ENCODE measurements around the gene MKLN1.

MKLN1 gene

DNA sequence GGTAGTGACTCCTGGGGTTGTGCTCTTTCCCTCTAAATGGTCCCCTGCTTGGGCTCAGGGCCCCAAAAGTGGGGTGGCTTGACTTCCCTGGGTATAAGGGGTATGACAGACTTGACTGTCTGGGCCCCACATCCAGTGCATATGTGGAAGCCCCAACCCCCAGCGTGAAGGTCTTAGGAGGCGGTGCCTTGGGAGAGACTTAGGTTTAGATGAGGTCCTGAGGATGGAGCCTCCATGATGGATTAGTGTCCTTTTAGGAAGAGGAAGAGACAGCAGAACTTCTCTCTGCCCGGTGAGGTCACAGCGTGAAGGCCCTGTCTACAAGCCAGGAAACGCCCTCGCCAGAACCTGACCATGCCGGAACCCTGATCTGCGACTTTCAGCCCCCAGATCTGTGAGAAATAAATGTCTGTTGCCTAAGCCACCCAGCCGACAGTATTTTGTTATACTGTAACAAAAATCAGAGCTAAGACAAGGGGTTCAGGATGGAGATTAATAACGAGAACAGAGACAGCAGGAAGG, 205.0 kb downstream of the MKLN1 start:
- in situ Hi-C loops (cut with MboI; ENCODE audit: low sequenced_read_pairs, unreplicated experiment): no loop called here
- no peak for DNase-seq (ENCODE audit: low spot score)
- TF ChIP-seq, protein P1, sequence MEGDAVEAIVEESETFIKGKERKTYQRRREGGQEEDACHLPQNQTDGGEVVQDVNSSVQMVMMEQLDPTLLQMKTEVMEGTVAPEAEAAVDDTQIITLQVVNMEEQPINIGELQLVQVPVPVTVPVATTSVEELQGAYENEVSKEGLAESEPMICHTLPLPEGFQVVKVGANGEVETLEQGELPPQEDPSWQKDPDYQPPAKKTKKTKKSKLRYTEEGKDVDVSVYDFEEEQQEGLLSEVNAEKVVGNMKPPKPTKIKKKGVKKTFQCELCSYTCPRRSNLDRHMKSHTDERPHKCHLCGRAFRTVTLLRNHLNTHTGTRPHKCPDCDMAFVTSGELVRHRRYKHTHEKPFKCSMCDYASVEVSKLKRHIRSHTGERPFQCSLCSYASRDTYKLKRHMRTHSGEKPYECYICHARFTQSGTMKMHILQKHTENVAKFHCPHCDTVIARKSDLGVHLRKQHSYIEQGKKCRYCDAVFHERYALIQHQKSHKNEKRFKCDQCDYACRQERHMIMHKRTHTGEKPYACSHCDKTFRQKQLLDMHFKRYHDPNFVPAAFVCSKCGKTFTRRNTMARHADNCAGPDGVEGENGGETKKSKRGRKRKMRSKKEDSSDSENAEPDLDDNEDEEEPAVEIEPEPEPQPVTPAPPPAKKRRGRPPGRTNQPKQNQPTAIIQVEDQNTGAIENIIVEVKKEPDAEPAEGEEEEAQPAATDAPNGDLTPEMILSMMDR (IDR thresholded peaks at IDR 0.05; ENCODE audit: borderline replicate concordance, control extremely low read depth, extremely low read depth, insufficient read depth, missing control alignments): no peak

DNA sequence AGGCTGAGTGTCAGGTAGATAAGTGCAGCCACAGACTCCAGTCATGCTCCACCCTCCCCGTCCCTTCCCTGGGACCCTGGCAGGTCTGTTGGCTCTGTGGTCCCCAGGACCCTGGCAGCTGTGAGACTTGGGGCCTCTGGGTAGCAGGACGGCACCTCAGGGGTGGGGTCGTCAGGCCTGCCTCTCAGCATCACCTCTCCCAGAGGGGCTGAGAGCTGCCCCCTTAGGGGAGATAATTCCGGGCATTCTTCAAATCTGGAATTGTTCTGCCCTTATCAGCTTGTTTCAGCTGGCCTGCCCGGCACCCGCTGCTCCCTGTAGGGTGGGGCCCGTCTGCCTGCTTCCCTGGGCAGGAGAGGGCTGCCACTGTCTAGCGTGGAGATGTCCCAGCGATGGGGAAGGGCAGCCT, 205.5 kb downstream of the MKLN1 start:
- no peak for DNase-seq (ENCODE audit: low spot score)
- in situ Hi-C loops (cut with MboI; ENCODE audit: low sequenced_read_pairs, unreplicated experiment): no loop called here
- TF ChIP-seq, protein P1 (IDR thresholded peaks at IDR 0.05; ENCODE audit: borderline replicate concordance, control extremely low read depth, extremely low read depth, insufficient read depth, missing control alignments): no peak

DNA sequence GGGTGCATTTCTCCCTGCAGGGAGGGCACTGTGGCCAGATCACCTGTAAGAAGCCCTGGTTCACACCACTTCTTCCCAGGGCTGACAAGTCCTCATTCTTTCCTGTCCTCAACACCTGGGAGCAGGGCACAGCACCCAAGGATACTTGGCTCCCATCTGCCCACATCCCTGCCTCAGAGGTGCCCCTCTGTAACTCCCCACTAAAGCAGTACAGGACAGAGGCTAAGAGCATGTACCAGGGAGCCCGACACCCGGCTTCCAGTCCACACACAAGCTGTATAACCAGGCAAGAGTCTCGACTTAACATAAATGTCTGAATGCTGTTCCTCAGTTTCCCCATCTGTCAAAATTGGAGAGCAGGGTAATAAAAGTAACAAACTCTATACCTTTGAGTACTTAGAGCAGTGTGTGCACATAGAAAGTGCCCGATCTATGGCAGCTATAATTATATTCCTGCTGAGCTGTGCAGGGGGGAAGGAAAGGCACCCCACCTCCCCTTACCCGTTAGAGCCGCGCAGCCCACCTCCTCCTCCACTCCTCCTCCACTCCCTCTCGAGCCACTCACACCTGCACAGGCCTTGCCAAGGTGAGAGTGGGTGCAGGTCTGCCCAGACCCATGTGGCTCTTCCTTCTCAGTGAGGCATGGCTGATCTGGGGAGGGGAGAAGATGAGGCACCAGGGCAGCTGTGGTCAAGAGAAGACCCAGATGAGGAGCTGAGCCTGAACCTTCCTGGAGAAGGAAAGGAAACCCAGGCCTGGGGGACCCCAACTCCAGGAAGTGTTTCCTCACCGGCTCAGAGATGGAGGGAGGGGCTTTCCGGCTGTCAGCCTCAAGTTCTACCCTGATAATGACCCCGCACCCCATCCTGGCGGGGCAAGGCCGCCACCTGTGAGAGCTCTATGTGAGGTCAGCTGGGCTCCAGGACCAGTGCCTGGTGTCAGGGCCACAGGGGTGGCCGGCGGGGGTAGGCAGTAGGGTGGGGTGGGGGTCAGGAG, 206.2 kb downstream of the MKLN1 start:
- DNase-seq (ENCODE audit: low spot score): no peak
- TF ChIP-seq, protein P1 (IDR thresholded peaks at IDR 0.05; ENCODE audit: borderline replicate concordance, control extremely low read depth, extremely low read depth, insufficient read depth, missing control alignments): no peak
- in situ Hi-C loops (cut with MboI; ENCODE audit: low sequenced_read_pairs, unreplicated experiment): no loop called here

DNA sequence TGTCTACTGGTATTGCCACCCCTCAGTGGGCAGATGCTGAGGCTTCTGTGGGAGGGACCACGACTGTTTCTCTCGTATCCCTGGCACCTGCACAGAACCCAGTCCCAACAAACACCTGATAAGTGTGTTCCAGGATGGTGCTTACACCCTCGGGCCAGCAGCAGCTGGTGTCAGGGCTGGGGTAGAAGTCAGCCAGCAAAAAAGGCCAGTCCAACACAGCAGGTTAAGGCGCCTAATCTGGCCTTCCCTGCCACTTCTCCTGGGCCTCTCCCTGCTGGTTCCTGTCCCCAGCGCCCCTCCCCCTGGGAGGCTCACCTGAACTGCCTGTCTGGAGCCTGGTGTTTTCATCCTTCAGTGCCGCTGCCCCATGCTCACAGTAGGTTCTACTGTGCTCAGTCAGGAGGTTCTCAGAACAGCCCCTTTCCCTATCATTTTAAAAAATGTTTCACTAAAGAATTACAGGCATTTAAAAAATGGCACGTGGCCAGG, 208.7 kb downstream of the MKLN1 start:
- in situ Hi-C loops (cut with MboI; ENCODE audit: low sequenced_read_pairs, unreplicated experiment): no loop called here
- DNase-seq (ENCODE audit: low spot score): no peak
- TF ChIP-seq, protein P1 (IDR thresholded peaks at IDR 0.05; ENCODE audit: borderline replicate concordance, control extremely low read depth, extremely low read depth, insufficient read depth, missing control alignments): no peak

GRCh38 chr7:131537571-131537978, 209.9 kb downstream of the MKLN1 start:
- TF ChIP-seq, protein P1 (IDR thresholded peaks at IDR 0.05; ENCODE audit: borderline replicate concordance, control extremely low read depth, extremely low read depth, insufficient read depth, missing control alignments): no peak
- in situ Hi-C loops (cut with MboI; ENCODE audit: low sequenced_read_pairs, unreplicated experiment): no loop called here
- no peak for DNase-seq (ENCODE audit: low spot score)

DNA sequence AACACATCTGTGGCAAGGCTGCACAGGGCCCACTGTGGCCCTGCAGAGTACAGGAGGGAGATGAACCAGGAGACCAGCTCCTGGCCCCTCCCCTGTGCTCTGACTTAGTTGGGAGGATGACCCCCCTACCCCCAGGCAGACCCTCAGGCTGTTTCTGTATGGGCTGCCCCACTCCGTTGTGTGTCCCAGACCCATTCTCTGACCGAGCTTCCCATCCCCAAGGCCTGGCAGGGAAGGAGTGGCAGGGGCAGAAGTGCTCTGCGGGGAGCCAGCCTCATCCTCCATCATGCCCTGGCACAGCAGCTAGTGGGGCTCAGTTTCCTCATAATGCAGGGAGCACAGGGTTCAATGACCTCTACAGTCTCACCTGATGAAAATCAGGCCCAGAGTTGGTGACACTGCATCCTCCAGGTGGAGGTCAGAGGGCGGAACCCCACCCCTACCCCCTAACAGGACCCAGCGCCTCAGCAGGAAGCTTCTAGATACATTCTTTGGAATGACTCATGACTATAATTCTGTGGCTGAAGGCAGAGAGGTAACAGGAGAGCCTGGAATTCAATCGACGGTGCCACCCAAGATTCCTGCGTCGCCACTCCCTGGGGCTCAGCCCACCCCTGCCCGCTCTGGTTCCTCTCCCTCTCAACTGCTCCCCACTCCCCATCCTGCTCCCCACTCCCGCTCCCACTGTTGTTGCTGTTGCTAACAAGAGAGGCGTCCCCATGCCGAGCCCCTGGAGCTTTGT, 210.6 kb downstream of the MKLN1 start:
- in situ Hi-C loops (cut with MboI; ENCODE audit: low sequenced_read_pairs, unreplicated experiment): no loop called here
- TF ChIP-seq, protein P1 (IDR thresholded peaks at IDR 0.05; ENCODE audit: borderline replicate concordance, control extremely low read depth, extremely low read depth, insufficient read depth, missing control alignments): no peak
- no peak for DNase-seq (ENCODE audit: low spot score)

All from GM13976 (cell line).